ENCODE measurements around the gene WIPF3.

DNA sequence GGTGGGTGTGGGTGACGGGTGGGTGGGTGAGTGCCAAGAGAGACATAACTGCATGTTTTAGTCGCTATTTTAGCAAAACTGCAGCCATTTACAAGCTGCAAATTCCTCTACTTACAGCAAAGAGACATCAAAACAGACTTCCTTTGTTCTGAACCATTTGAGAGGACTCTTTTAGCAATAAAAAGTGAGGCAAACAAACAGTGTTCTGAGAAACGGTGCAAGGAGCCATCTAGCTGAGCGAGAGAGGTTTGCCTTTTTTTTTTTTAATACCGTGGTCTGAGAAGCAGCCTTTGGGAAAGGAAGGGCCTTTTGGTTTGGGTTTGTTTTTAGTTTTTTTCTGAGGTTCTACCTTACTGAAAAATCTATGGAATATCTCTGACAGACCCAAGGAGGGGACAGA is 120.4 kb downstream of the WIPF3 start:
- TF ChIP-seq, protein P1, sequence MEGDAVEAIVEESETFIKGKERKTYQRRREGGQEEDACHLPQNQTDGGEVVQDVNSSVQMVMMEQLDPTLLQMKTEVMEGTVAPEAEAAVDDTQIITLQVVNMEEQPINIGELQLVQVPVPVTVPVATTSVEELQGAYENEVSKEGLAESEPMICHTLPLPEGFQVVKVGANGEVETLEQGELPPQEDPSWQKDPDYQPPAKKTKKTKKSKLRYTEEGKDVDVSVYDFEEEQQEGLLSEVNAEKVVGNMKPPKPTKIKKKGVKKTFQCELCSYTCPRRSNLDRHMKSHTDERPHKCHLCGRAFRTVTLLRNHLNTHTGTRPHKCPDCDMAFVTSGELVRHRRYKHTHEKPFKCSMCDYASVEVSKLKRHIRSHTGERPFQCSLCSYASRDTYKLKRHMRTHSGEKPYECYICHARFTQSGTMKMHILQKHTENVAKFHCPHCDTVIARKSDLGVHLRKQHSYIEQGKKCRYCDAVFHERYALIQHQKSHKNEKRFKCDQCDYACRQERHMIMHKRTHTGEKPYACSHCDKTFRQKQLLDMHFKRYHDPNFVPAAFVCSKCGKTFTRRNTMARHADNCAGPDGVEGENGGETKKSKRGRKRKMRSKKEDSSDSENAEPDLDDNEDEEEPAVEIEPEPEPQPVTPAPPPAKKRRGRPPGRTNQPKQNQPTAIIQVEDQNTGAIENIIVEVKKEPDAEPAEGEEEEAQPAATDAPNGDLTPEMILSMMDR (IDR thresholded peaks at IDR 0.05) = no peak
- TF ChIP-seq EZH2 (IDR thresholded peaks at IDR 0.05; ENCODE audit: borderline replicate concordance, insufficient read depth, low read depth, low read length, poor library complexity, severe bottlenecking) = no peak
